WTC11 (cell line): ENCODE results near the gene FAM135A. TPM values are rescaled to one million over a fixed set of nuclear protein-coding genes. Genes with fewer than 3 reads are reported as not detected.
A peak's percentile ranks its signal among the peaks of the same experiment; 100 is the strongest.
"Not testable (repeated sequence)": the region's sequence is repeated elsewhere in the genome, so short reads cannot be mapped to it uniquely, and the experiment has no call there.

Experiments
- ATAC-seq: fragments of 200-7000 bp; cut with Tn5 transposase; 2 replicates; pipeline ENCODE4 v1.10.0; 2021; ENCODE audit warnings: mild to moderate bottlenecking, moderate library complexity
- CTCF ChIA-PET: fragments of 300-600 bp; sonication (Branson Sonifier 250); formaldehyde crosslinking; loops from one replicate; lab custom pipeline; 2021; ENCODE audit warnings: antibody characterized with exemption; lab: Charles Lee
- POLR2A ChIA-PET: fragments of 350-600 bp; sonication (Branson Sonifier 250); formaldehyde crosslinking; loops from one replicate; lab custom pipeline; 2021; ENCODE audit warnings: antibody characterized with exemption; lab: Charles Lee
- DNase-seq: peaks from one replicate; pipeline ENCODE4 v3.0.0; 2021; ENCODE audit warnings: low spot score
- H3K27ac Mint-ChIP-seq: 2 replicates; pipeline ENCODE4 v1.8.0; 2021; ENCODE audit warnings: mixed read lengths
- H3K27me3 Mint-ChIP-seq: 2 replicates; pipeline ENCODE4 v1.8.0; 2021; ENCODE audit warnings: low read depth, mild to moderate bottlenecking, moderate library complexity, mixed read lengths
- H3K36me3 Mint-ChIP-seq: 2 replicates; pipeline ENCODE4 v1.8.0; 2021; ENCODE audit warnings: mixed read lengths
- H3K4me1 Mint-ChIP-seq: 2 replicates; pipeline ENCODE4 v1.8.0; 2022; ENCODE audit warnings: mixed read lengths
- H3K4me3 Mint-ChIP-seq: 2 replicates; pipeline ENCODE4 v1.8.0; 2021; ENCODE audit warnings: mild to moderate bottlenecking, moderate library complexity, mixed read lengths
- H3K9me3 Mint-ChIP-seq: 2 replicates; pipeline ENCODE4 v1.8.0; 2021; ENCODE audit warnings: mixed read lengths
- ATF1 ChIP-seq: sonication (generic); formaldehyde crosslinking; IDR thresholded peaks from 2 replicates; pipeline ENCODE4 v1.8.1; 2023; ENCODE audit warnings: mild to moderate bottlenecking, moderate library complexity, missing genetic modification reagents
- CDX4 ChIP-seq: fragments of 250-450 bp; sonication (Bioruptor Pico); IDR thresholded peaks from 2 replicates; pipeline ENCODE4 v1.9.0; 2021; ENCODE audit warnings: moderate library complexity, mild to moderate bottlenecking, inconsistent platforms, borderline replicate concordance
- ERG ChIP-seq: fragments of 250-450 bp; sonication (Bioruptor Pico); IDR thresholded peaks from 2 replicates; pipeline ENCODE4 v1.8.0; 2021; ENCODE audit warnings: mild to moderate bottlenecking
- ESRRA ChIP-seq: sonication (generic); formaldehyde crosslinking; IDR thresholded peaks from 2 replicates; pipeline ENCODE4 v1.8.1; 2022; ENCODE audit warnings: mild to moderate bottlenecking, missing genetic modification reagents, borderline replicate concordance
- ETV6 ChIP-seq: sonication (generic); formaldehyde crosslinking; IDR thresholded peaks from 2 replicates; pipeline ENCODE4 v1.8.1; 2022; ENCODE audit warnings: mild to moderate bottlenecking, missing genetic modification reagents
- GABPB1 ChIP-seq: sonication (generic); formaldehyde crosslinking; IDR thresholded peaks from 2 replicates; pipeline ENCODE4 v1.8.1; 2023; ENCODE audit warnings: mild to moderate bottlenecking, missing genetic modification reagents
- IRF2 ChIP-seq: sonication (generic); formaldehyde crosslinking; IDR thresholded peaks from 2 replicates; pipeline ENCODE4 v1.8.0; 2022; ENCODE audit warnings: low read depth, missing genetic modification reagents, borderline replicate concordance
- KAT7 ChIP-seq: sonication (generic); formaldehyde crosslinking; IDR thresholded peaks from 2 replicates; pipeline ENCODE4 v1.8.1; 2023; ENCODE audit warnings: missing genetic modification reagents, mild to moderate bottlenecking, borderline replicate concordance
- MLX ChIP-seq: sonication (generic); formaldehyde crosslinking; IDR thresholded peaks from 2 replicates; pipeline ENCODE4 v1.8.1; 2023; ENCODE audit warnings: mild to moderate bottlenecking, missing genetic modification reagents, moderate library complexity
- PRDM15 ChIP-seq: sonication (generic); formaldehyde crosslinking; IDR thresholded peaks from 2 replicates; pipeline ENCODE4 v1.8.0; 2022; ENCODE audit warnings: missing genetic modification reagents
- PRRX2 ChIP-seq: fragments of 250-450 bp; sonication (Bioruptor Pico); IDR thresholded peaks from 2 replicates; pipeline ENCODE4 v1.8.0; 2021; ENCODE audit warnings: mild to moderate bottlenecking
- SOX15 ChIP-seq: fragments of 250-450 bp; sonication (Bioruptor Pico); IDR thresholded peaks from 2 replicates; pipeline ENCODE4 v1.9.0; 2021; ENCODE audit warnings: mild to moderate bottlenecking
- TEAD1 ChIP-seq: sonication (generic); formaldehyde crosslinking; IDR thresholded peaks from 2 replicates; pipeline ENCODE4 v1.8.0; 2022; ENCODE audit warnings: mild to moderate bottlenecking, missing genetic modification reagents
- ZNF219 ChIP-seq: sonication (generic); formaldehyde crosslinking; IDR thresholded peaks from 2 replicates; pipeline ENCODE4 v1.8.0; 2023; ENCODE audit warnings: missing genetic modification reagents, mild to moderate bottlenecking, borderline replicate concordance
- ZNF416 ChIP-seq: fragments of 250-450 bp; sonication (Bioruptor Pico); IDR thresholded peaks from 2 replicates; pipeline ENCODE4 v1.9.0; 2021; ENCODE audit warnings: mild to moderate bottlenecking, inconsistent platforms
- ZNF423 ChIP-seq: fragments of 250-450 bp; sonication (Bioruptor Pico); IDR thresholded peaks from 2 replicates; pipeline ENCODE4 v2.1.2; 2022; ENCODE audit warnings: mild to moderate bottlenecking, moderate library complexity
- ZNF425 ChIP-seq: fragments of 250-450 bp; sonication (Bioruptor Pico); conservative IDR thresholded peaks from 2 replicates; pipeline ENCODE4 v1.9.0; 2021; ENCODE audit warnings: mild to moderate bottlenecking
- total RNA-seq: library from RNA; stranded (reverse); gene quantifications from 3 replicates; pipeline ENCODE4 v1.2.3, GENCODE V29; 2021

FAM135A gene
- total RNA-seq, 1 experiment from 2014 or later = 32.9 TPM

GRCh38 chr6:70551566-70551965 is 138.3 kb downstream of the FAM135A start:
- DNase-seq (no peak), ATAC-seq (peak; percentile 42; the same call in 1 of the 2 replicates)
- Mint-ChIP-seq H3K27me3 (no peaks in the 10 kb centered on the region), H3K4me3 (no peak overlapping the region), H3K4me1 (peaks cover 12% of the 10 kb centered on the region), H3K9me3 (no peaks in the 10 kb centered on the region), H3K27ac (no peak overlapping the region), H3K36me3 (peaks cover 6% of the 10 kb centered on the region; the same call in 1 of the 2 replicates)
- TF ChIP-seq ATF1 (CRISPR knock-in tag) (no peak), IRF2 (no peak), ZNF423 (CRISPR knock-in tag) (no peak), SOX15 (CRISPR knock-in tag) (no peak), ZNF219 (CRISPR knock-in tag) (no peak), ERG (CRISPR knock-in tag) (no peak), CDX4 (no peak), GABPB1 (CRISPR knock-in tag) (no peak), MLX (CRISPR knock-in tag) (no peak), ZNF425 (CRISPR knock-in tag) (no peak), PRRX2 (CRISPR knock-in tag) (no peak), KAT7 (no peak), ESRRA (CRISPR knock-in tag) (no peak), ZNF416 (CRISPR knock-in tag) (no peak), ETV6 (CRISPR knock-in tag) (no peak), PRDM15 (CRISPR knock-in tag) (no peak), TEAD1 (CRISPR knock-in tag) (no peak)
- ChIA-PET CTCF (interaction anchor here (1.0 to 2.5 kb wide), 3 partner anchors 31 to 404 kb away, joined by 3 to 9 read pairs (median 7); no protein-coding TSS in a partner anchor), POLR2A (no interaction called here)

GRCh38 chr6:70552286-70552940 is 139.1 kb downstream of the FAM135A start:
- DNase-seq, H3K4me1 Mint-ChIP-seq, H3K27ac Mint-ChIP-seq, H3K4me3 Mint-ChIP-seq, POLR2A ChIA-PET, ATAC-seq, H3K36me3 Mint-ChIP-seq, H3K9me3 Mint-ChIP-seq, H3K27me3 Mint-ChIP-seq: not testable (repeated sequence)
- CTCF ChIA-PET = interaction anchor here (2.5 kb wide), 1 partner anchor 403 kb away, joined by 9 read pairs; no protein-coding TSS in a partner anchor
